CD4-positive, CD25-positive, alpha-beta regulatory T cell (primary cell): ENCODE measurements around the gene PYGO2. TPM values are rescaled to one million over a fixed set of nuclear protein-coding genes. Genes with fewer than 3 reads are reported as not detected.

Experiments used
- ATAC-seq, 2 donors: fragments of 150-1000 bp; cut with Tn5 transposase; one replicate each; pipeline ENCODE4 v1.10.0; 2021; ENCODE audit warnings: low read depth in 2 of 2, moderate number of reproducible peaks in 2 of 2, moderate library complexity in 1 of 2
- DNase-seq, 3 donors: peaks; one replicate each; pipeline versions ENCODE4 v3.0.0 to v3.0.0-alpha.2; 2012 to 2022; ENCODE audit warnings: mixed read lengths in 1 of 3
- H3K27ac ChIP-seq: one replicate; pipeline ENCODE4 v1.7.0; 2013; ENCODE audit warnings: mild to moderate bottlenecking, low read length; ENCODE audit not compliant: insufficient read depth, poor library complexity, severe bottlenecking
- H3K27me3 ChIP-seq: one replicate; pipeline ENCODE4 v1.7.0; 2013; ENCODE audit warnings: low read length; ENCODE audit not compliant: control insufficient read depth, insufficient read depth
- H3K36me3 ChIP-seq: one replicate; pipeline ENCODE4 v1.7.0; 2013; ENCODE audit warnings: mild to moderate bottlenecking, low read length, moderate library complexity; ENCODE audit not compliant: control insufficient read depth, insufficient read depth
- H3K4me1 ChIP-seq: 2 replicates; pipeline ENCODE4 v1.7.0; 2013; ENCODE audit warnings: mild to moderate bottlenecking, low read length; ENCODE audit not compliant: insufficient read depth, control insufficient read depth, poor library complexity, severe bottlenecking
- H3K4me3 ChIP-seq: one replicate; pipeline ENCODE4 v1.7.0; 2013; ENCODE audit warnings: low read depth, mild to moderate bottlenecking, low read length, moderate library complexity
- H3K9me3 ChIP-seq, 2 experiments: 1 replicate in 1 of 2; 2 replicates in 1 of 2; pipeline ENCODE4 v1.7.0; 2013; ENCODE audit warnings: low read length in 2 of 2, mild to moderate bottlenecking in 1 of 2, moderate library complexity in 1 of 2; ENCODE audit not compliant: control insufficient read depth in 2 of 2
- H3K27ac Mint-ChIP-seq, 3 donors: one replicate each; pipeline ENCODE4 v1.8.0; 2020 to 2022; ENCODE audit warnings: mild to moderate bottlenecking in 3 of 3, mixed read lengths in 3 of 3, moderate library complexity in 2 of 3
- H3K27me3 Mint-ChIP-seq: one replicate; pipeline ENCODE4 v1.8.0; 2022; ENCODE audit warnings: mild to moderate bottlenecking, mixed read lengths
- H3K36me3 Mint-ChIP-seq: one replicate; pipeline ENCODE4 v1.8.0; 2020; ENCODE audit warnings: mixed read lengths
- H3K4me1 Mint-ChIP-seq, 4 donors: one replicate each; pipeline ENCODE4 v1.8.0; 2020 to 2022; ENCODE audit warnings: mixed read lengths in 4 of 4, mild to moderate bottlenecking in 1 of 4
- H3K4me3 Mint-ChIP-seq, 4 donors: one replicate each; pipeline ENCODE4 v1.8.0; 2020 to 2022; ENCODE audit warnings: mild to moderate bottlenecking in 4 of 4, mixed read lengths in 4 of 4, moderate library complexity in 3 of 4
- H3K9me3 Mint-ChIP-seq, 7 donors: one replicate each; pipeline ENCODE4 v1.8.0; 2020 to 2022; ENCODE audit warnings: mixed read lengths in 7 of 7, mild to moderate bottlenecking in 3 of 7, moderate library complexity in 2 of 7
- polyA plus RNA-seq, 4 donors: library from polyadenylated mRNA; unstranded; fragments of 300-500 nt; fragmentation: Illumina TruSeq; gene quantifications; one replicate each; pipeline ENCODE4 v1.2.3, GENCODE V29; 2021
- total RNA-seq: library from RNA; stranded (reverse); gene quantifications from one replicate; pipeline ENCODE4 v1.2.3, GENCODE V29; 2022

The PYGO2 gene
- total and polyA plus RNA-seq, 5 donors from 2014 or later: 30.2 to 47.3 (median 46.6) TPM

DNA sequence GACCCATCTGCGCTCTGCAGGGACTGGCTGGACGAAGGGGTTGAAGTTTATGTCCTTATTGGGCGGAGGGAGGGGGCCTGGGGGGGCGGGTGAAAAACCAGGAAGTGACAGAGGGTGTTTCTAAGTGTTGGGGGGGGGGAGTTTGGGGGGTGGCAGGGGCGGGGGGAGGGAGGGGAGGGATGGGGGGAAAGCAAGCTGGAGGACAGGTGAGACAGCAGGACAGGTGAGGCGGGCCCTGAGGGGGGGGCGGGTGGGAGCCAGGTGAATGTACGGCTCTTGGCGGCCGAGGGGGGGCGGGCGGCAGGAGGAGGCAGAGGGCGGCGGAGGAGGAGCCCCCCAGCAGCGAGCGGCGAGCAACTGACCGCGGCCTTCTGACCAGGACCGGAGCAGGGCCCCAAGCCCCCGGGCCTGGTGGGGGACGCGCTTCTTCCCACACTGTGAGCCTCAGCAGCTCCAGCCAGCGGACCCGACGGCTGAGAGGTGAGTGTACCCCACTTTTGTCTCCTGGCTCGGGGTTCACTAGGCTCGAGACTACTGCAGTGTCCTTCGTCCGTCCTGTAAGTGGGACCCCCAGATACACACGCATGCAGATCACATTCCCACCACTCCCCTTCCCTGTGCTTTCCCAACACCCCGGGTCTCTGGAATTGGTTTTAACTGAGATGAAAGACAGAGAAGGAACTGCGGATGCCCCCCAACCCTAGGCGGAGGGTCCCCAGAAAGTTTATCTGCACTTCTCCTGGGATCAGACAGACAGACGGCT, 41.1 kb upstream of the PYGO2 start, which contains the start of gene ZBTB7B:
TSS of gene ZBTB7B (plus strand) at position 339 of the 763 bp plus-strand sequence. CDS start 11,859 bp downstream, outside the sequence.
- Mint-ChIP-seq H3K4me3 (peak within 1 kb of the TSS; percentile 99), H3K27me3 (no peaks in the 10 kb centered on the region), H3K9me3 (peaks cover 0 to 2% (median 0%) of the 10 kb centered on the region in 7 donors), H3K4me1 (peaks cover 11 to 59% (median 37%) of the 10 kb centered on the region in 4 donors), H3K27ac (peak within 1 kb of the TSS; percentile 92 to 97 (median 96)), H3K36me3 (no peaks in the 10 kb centered on the region)
- H3K4me3 ChIP-seq: peak within 1 kb of the TSS; percentile 92
- DNase-seq: peak in 1 of 3 donors; percentile 29
- H3K27me3 ChIP-seq: no peaks in the 10 kb centered on the region
- peak; percentile 0 to 1 for ATAC-seq
- no peaks in the 10 kb centered on the region for H3K36me3 ChIP-seq
- H3K4me1 ChIP-seq: peaks cover 76% of the 10 kb centered on the region
- no peaks in the 10 kb centered on the region for H3K9me3 ChIP-seq
- H3K27ac ChIP-seq: peak within 1 kb of the TSS; percentile 96

DNA sequence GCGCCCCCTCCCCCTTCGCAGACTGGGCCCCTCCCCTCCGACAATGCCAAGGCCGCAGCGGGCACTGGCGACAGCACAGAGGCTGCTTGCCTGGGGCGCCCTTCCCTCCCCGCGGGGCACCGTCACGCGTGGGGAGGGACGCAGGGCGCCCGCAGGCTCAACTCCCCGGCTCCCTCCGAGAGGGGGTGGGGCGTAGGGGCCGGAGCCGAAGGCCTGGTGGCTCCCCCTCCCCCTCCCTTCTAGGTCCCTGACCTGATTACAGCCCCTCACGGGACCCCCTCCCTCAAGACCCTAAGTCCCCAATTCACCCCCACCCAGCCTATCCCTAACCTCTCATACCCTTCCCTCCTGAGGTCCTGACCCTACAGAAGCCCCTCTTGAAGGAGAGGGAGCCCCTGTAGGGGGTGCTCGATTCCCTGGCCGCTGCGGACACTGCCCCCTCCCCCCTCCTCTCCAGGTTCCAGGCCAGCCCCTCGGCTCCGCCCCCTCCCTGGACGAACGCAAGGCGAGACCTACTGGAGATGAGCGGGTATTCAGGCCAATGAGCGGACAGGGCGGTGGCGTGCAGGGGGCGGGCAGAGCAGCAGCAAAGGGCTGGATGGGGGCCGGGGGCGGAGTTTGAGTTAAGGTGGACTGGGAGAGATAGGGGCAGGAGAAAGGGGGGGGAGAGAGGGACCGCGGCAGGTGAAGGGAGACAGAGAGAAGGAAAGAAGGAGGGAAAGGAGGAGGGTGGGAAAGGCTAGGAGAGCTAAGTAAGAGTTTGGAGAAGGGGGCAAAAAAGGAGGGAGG, 40.3 kb upstream of the PYGO2 start:
- Histone ChIP-seq H3K27me3 (no peaks in the 10 kb centered on the region), H3K36me3 (no peaks in the 10 kb centered on the region), H3K4me3 (peak overlapping the region; percentile 77), H3K27ac (peak overlapping the region; percentile 96), H3K9me3 (no peaks in the 10 kb centered on the region), H3K4me1 (peaks cover 68% of the 10 kb centered on the region)
- DNase-seq: peak; percentile 96 to 99 (median 97)
- Mint-ChIP-seq H3K36me3 (no peaks in the 10 kb centered on the region), H3K27me3 (no peaks in the 10 kb centered on the region), H3K4me3 (peak overlapping the region; percentile 92 to 99 (median 96)), H3K9me3 (peaks cover 0 to 2% (median 0%) of the 10 kb centered on the region in 7 donors), H3K27ac (peak overlapping the region; percentile 91 to 95 (median 92)), H3K4me1 (peaks cover 9 to 59% (median 36%) of the 10 kb centered on the region in 4 donors)
- ATAC-seq: peak; percentile 83 to 84

DNA sequence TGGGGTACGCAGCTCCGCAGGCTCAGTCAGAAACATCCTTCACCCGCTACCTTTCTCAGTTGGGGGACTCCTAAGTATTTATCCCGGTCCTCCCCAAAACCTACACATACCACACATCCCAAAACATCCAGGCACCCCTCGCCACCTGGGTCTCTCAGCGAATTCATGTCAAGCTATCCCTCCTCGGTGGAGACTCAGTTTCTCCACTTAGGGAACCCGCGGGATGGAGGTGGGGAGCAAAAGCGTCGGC, 39.8 kb upstream of the PYGO2 start:
- Histone ChIP-seq H3K4me1 (peaks cover 63% of the 10 kb centered on the region), H3K9me3 (no peaks in the 10 kb centered on the region), H3K27me3 (no peaks in the 10 kb centered on the region), H3K27ac (peak overlapping the region; percentile 96), H3K36me3 (no peaks in the 10 kb centered on the region), H3K4me3 (peak overlapping the region; percentile 77)
- Mint-ChIP-seq H3K36me3 (no peaks in the 10 kb centered on the region), H3K9me3 (peaks cover 0 to 2% (median 0%) of the 10 kb centered on the region in 7 donors), H3K4me1 (peaks cover 4 to 54% (median 31%) of the 10 kb centered on the region in 4 donors), H3K4me3 (peak overlapping the region; percentile 92 to 99 (median 96)), H3K27ac (peak overlapping the region; percentile 53 to 95 (median 92)), H3K27me3 (no peaks in the 10 kb centered on the region)
- ATAC-seq (no peak), DNase-seq (no peak)

DNA sequence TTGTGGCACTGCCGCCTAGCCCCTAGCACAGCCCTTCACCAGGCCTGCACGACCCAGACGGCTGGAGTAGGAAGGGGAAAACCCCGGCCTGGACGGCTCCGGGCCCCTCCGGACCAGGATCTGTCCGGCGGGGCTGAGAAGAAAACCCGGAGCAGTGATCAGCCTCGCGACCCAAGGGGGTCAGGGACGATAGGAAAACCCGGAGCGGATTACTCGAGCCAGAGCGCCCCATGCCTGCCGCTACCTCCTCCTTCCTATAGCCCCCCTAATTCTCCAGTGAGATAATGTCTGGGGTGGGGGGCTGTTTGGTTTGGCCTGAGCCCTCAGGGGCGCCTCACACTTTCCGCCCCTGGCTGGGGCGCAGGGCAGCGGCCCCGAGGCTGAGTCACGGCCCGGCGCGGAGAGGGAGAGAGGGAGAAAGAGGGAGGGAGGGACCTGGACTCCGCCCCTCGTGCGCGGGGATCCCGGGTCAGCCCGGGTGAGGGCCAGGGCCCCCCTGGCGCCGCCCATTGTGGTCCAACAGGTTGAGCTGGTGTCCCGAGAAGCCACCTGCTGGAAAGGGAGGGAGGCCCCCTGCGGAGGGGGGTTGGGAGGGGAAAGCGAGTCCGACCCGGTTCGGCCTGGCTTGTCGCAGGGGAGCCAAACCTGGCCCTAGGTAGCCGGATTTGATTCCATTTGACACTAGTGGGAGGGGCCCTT, 39.3 kb upstream of the PYGO2 start:
- peaks cover 0 to 2% (median 0%) of the 10 kb centered on the region in 7 donors for H3K9me3 Mint-ChIP-seq
- ATAC-seq (peak; percentile 11 to 30), DNase-seq (peak; percentile 78 to 82 (median 79))
- peaks cover 0 to 52% (median 26%) of the 10 kb centered on the region in 4 donors for H3K4me1 Mint-ChIP-seq
- no peaks in the 10 kb centered on the region for H3K9me3 ChIP-seq
- peak overlapping the region; percentile 77 for H3K4me3 ChIP-seq
- no peaks in the 10 kb centered on the region for H3K36me3 Mint-ChIP-seq
- no peaks in the 10 kb centered on the region for H3K27me3 ChIP-seq
- H3K4me3 Mint-ChIP-seq: peak overlapping the region; percentile 92 to 99 (median 96)
- H3K27ac Mint-ChIP-seq: peak overlapping the region; percentile 53 to 95 (median 92)
- no peaks in the 10 kb centered on the region for H3K27me3 Mint-ChIP-seq
- no peaks in the 10 kb centered on the region for H3K36me3 ChIP-seq
- peak overlapping the region; percentile 96 for H3K27ac ChIP-seq
- H3K4me1 ChIP-seq: peaks cover 58% of the 10 kb centered on the region

DNA sequence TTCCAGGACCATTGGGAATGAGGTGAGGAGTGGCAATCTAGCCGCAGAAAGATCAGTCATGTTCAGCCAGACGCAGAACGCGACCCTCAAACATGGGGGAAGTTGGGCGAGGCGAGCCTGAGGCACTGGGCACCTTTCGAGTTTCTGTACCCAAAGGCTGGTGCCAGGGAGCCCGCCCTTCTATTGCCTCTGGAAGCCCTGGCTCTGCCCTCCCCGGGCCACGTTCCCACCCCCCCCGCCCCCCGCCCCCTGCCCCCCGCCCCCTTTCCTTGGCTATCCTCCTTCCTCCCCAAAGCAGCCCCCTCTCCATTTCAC, 38.8 kb upstream of the PYGO2 start:
- H3K4me1 Mint-ChIP-seq: peaks cover 0 to 49% (median 23%) of the 10 kb centered on the region in 4 donors
- H3K27me3 Mint-ChIP-seq: no peaks in the 10 kb centered on the region
- Histone ChIP-seq H3K27ac (peak overlapping the region; percentile 96), H3K9me3 (no peaks in the 10 kb centered on the region), H3K27me3 (no peaks in the 10 kb centered on the region), H3K36me3 (no peaks in the 10 kb centered on the region), H3K4me3 (peak overlapping the region; percentile 65), H3K4me1 (peaks cover 53% of the 10 kb centered on the region)
- peak in 2 of 3 donors; percentile 21 to 27 for DNase-seq
- no peak for ATAC-seq
- H3K9me3 Mint-ChIP-seq: peaks cover 0 to 2% (median 0%) of the 10 kb centered on the region in 7 donors
- H3K36me3 Mint-ChIP-seq: no peaks in the 10 kb centered on the region
- H3K27ac Mint-ChIP-seq: peak overlapping the region; percentile 83 to 96 (median 94)
- H3K4me3 Mint-ChIP-seq: peak overlapping the region; percentile 92 to 99 (median 95)

DNA sequence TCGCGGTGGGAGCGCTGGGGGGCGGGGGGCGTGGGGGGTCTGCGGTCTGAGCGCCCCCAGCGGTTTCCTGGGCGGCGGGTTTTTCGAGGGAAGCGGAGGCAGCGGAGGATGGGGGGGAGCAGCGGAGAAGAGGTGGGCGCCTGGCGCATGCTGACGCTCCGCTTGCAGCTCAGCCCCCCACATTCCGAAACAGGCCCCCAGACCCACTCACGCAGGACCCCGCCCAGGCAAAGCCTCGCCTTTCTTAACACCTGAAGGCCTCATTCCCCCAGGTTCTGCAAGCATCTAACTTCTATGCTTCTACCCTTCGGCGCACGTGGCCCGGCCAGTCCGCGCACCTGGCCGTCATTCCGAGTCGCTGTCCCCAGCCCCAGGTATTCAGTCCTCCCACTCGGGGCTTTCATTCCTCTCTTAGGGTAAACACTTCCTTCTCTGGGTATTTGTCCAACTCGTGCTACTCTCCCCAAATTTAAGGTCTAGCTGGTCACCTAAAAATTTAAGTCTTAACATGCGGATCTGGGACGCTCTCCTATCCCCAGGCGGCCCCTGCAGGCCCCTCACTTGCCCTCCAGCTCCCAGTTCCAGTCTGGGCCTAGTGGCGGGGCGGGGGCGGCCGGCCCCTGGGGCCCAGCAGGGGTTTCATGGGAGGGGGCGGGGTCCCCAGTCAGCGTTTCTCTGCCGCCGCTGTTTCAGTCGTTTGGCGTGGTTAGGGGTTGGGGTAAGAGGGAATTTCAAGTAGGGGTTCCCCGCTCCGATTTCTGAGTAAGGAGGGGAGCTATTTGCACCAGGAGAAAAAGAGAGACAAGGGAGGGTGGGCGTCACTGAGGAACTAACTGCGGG, 38.2 kb upstream of the PYGO2 start:
- no peaks in the 10 kb centered on the region for H3K27me3 Mint-ChIP-seq
- ATAC-seq (no peak), DNase-seq (peak; percentile 43 to 56 (median 51))
- Histone ChIP-seq H3K4me3 (peak overlapping the region; percentile 65), H3K27me3 (no peaks in the 10 kb centered on the region), H3K9me3 (no peaks in the 10 kb centered on the region), H3K4me1 (peaks cover 48% of the 10 kb centered on the region), H3K36me3 (no peaks in the 10 kb centered on the region), H3K27ac (peak overlapping the region; percentile 96)
- peak overlapping the region; percentile 83 to 96 (median 94) for H3K27ac Mint-ChIP-seq
- H3K4me1 Mint-ChIP-seq: peaks cover 0 to 44% (median 22%) of the 10 kb centered on the region in 4 donors
- peak overlapping the region; percentile 89 to 99 (median 94) for H3K4me3 Mint-ChIP-seq
- H3K9me3 Mint-ChIP-seq: peaks cover 0 to 2% (median 0%) of the 10 kb centered on the region in 7 donors
- H3K36me3 Mint-ChIP-seq: no peaks in the 10 kb centered on the region
